Osteocyte (in vitro differentiated cells): ENCODE measurements around the gene SLC7A1. TPM values are rescaled to one million over a fixed set of nuclear protein-coding genes. Genes with fewer than 3 reads are reported as not detected.

Source experiments
- DNase-seq: peaks from one replicate; pipeline ENCODE4 v3.0.0; 2021; ENCODE audit warnings: mixed read lengths; ENCODE audit not compliant: unreplicated experiment; ENCODE audit errors: extremely low spot score
- H3K27ac Mint-ChIP-seq: one replicate; pipeline ENCODE4 v1.8.0; 2021; ENCODE audit warnings: mild to moderate bottlenecking, mixed read lengths; ENCODE audit not compliant: unreplicated experiment
- H3K27me3 Mint-ChIP-seq: one replicate; pipeline ENCODE4 v1.8.0; 2021; ENCODE audit warnings: mixed read lengths; ENCODE audit not compliant: unreplicated experiment
- H3K36me3 Mint-ChIP-seq: one replicate; pipeline ENCODE4 v1.8.0; 2021; ENCODE audit warnings: mixed read lengths; ENCODE audit not compliant: unreplicated experiment
- H3K4me1 Mint-ChIP-seq: one replicate; pipeline ENCODE4 v1.8.0; 2021; ENCODE audit warnings: mixed read lengths; ENCODE audit not compliant: unreplicated experiment
- H3K4me3 Mint-ChIP-seq: one replicate; pipeline ENCODE4 v1.8.0; 2021; ENCODE audit warnings: mild to moderate bottlenecking, moderate library complexity, mixed read lengths; ENCODE audit not compliant: unreplicated experiment
- H3K9me3 Mint-ChIP-seq: one replicate; pipeline ENCODE4 v1.8.0; 2021; ENCODE audit warnings: mixed read lengths; ENCODE audit not compliant: unreplicated experiment
- CTCF ChIP-seq: fragments of 200-600 bp; sonication (generic); IDR thresholded peaks from 2 replicates; pipeline ENCODE4 v1.5.0; 2021; ENCODE audit warnings: antibody characterized with exemption, mild to moderate bottlenecking, moderate library complexity
- total RNA-seq: library from RNA; stranded (reverse); gene quantifications from 2 replicates; pipeline ENCODE4 v1.2.1, GENCODE V29; 2021

SLC7A1 gene
- total RNA-seq, 1 donor from 2014 or later = 84.0 TPM

- peak overlapping the region; percentile 78 for H3K27ac Mint-ChIP-seq
Measured at GRCh38 chr13:29520671-29521070, 74.8 kb downstream of the SLC7A1 start.

GRCh38 chr13:29519921-29520320 is 75.6 kb downstream of the SLC7A1 start:
- Mint-ChIP-seq H3K27me3 (no peaks in the 10 kb centered on the region), H3K4me1 (peaks cover 57% of the 10 kb centered on the region), H3K36me3 (peaks cover 65% of the 10 kb centered on the region), H3K9me3 (no peaks in the 10 kb centered on the region), H3K4me3 (no peak overlapping the region), H3K27ac (peak overlapping the region; percentile 78)
- no peak for DNase-seq
- TF ChIP-seq CTCF = no peak

More at GRCh38 chr13:29520671-29521070, 74.8 kb downstream of the SLC7A1 start:
- H3K36me3 Mint-ChIP-seq = peaks cover 64% of the 10 kb centered on the region
- DNase-seq = no peak
- peaks cover 51% of the 10 kb centered on the region for H3K4me1 Mint-ChIP-seq
- no peak for TF ChIP-seq CTCF
- no peaks in the 10 kb centered on the region for H3K27me3 Mint-ChIP-seq
- H3K4me3 Mint-ChIP-seq = no peak overlapping the region
- no peaks in the 10 kb centered on the region for H3K9me3 Mint-ChIP-seq

- H3K4me3 Mint-ChIP-seq = no peak overlapping the region
- DNase-seq = no peak
- peaks cover 66% of the 10 kb centered on the region for H3K36me3 Mint-ChIP-seq
- no peaks in the 10 kb centered on the region for H3K27me3 Mint-ChIP-seq
- H3K27ac Mint-ChIP-seq = no peak overlapping the region
- H3K4me1 Mint-ChIP-seq = peaks cover 43% of the 10 kb centered on the region
- no peaks in the 10 kb centered on the region for H3K9me3 Mint-ChIP-seq
- TF ChIP-seq CTCF = no peak
Measured at GRCh38 chr13:29516880-29517279, 78.6 kb downstream of the SLC7A1 start.

- Mint-ChIP-seq H3K4me3 (no peak overlapping the region), H3K27ac (no peak overlapping the region), H3K9me3 (no peaks in the 10 kb centered on the region), H3K27me3 (no peaks in the 10 kb centered on the region), H3K36me3 (peaks cover 66% of the 10 kb centered on the region), H3K4me1 (peaks cover 42% of the 10 kb centered on the region)
- no peak for DNase-seq
- no peak for TF ChIP-seq CTCF
Measured at GRCh38 chr13:29516012-29516411, 79.5 kb downstream of the SLC7A1 start.

GRCh38 chr13:29515372-29515771 is 80.1 kb downstream of the SLC7A1 start:
- no peak for TF ChIP-seq CTCF
- no peak for DNase-seq
- peaks cover 36% of the 10 kb centered on the region for H3K4me1 Mint-ChIP-seq
- no peak overlapping the region for H3K4me3 Mint-ChIP-seq
- peaks cover 68% of the 10 kb centered on the region for H3K36me3 Mint-ChIP-seq
- no peaks in the 10 kb centered on the region for H3K27me3 Mint-ChIP-seq
- no peaks in the 10 kb centered on the region for H3K9me3 Mint-ChIP-seq
- peak overlapping the region; percentile 7 for H3K27ac Mint-ChIP-seq
